GM12874 (cell line): ENCODE results near the gene RPS6KA5.

Source experiments
- TF ChIP-seq, protein P1 (sequence below): IDR thresholded peaks from 2 replicates; pipeline ENCODE4 v1.5.1; 2011; ENCODE audit warnings: low read depth, mild to moderate bottlenecking, control low read depth, low read length, moderate library complexity; ENCODE audit not compliant: insufficient read depth

The RPS6KA5 gene

DNA sequence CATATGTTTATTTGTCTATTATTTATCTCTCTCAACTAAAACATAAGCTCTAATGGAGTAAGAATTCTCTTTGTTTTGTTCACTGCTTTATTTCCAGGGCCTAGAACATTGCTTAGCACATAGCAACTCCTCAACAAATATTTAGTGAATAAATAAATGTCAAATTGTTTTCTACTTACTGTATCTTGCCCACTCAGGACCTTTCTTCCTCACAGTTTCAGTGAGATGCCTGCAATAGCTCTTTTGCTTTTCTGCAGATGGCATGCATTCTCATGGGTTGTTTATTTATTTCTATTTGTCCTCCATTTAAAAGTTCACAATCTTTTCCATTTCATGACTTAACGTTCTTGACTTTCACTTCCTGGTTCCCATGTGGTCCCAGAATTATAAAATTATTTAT lies 149.3 kb downstream of the RPS6KA5 start:
- TF ChIP-seq, protein P1, sequence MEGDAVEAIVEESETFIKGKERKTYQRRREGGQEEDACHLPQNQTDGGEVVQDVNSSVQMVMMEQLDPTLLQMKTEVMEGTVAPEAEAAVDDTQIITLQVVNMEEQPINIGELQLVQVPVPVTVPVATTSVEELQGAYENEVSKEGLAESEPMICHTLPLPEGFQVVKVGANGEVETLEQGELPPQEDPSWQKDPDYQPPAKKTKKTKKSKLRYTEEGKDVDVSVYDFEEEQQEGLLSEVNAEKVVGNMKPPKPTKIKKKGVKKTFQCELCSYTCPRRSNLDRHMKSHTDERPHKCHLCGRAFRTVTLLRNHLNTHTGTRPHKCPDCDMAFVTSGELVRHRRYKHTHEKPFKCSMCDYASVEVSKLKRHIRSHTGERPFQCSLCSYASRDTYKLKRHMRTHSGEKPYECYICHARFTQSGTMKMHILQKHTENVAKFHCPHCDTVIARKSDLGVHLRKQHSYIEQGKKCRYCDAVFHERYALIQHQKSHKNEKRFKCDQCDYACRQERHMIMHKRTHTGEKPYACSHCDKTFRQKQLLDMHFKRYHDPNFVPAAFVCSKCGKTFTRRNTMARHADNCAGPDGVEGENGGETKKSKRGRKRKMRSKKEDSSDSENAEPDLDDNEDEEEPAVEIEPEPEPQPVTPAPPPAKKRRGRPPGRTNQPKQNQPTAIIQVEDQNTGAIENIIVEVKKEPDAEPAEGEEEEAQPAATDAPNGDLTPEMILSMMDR = no peak

DNA sequence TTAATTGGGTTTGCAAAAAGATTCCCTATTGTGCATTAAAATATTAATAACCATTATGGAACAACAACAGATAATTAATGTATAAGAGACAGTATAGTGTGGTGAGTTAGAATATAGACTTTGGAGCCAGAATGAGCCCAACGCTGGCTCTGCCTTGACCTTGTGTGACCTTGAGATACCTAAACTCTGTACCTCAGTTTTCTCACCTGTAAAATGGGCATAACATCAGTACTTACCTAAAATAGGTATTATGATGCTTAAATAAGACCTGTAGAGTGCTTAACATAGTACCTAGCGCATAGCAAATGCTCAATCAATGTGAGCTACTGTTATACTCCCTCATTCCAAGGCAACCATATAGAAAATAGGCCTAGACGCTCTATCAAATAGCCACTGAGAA lies 153.3 kb downstream of the RPS6KA5 start:
- TF ChIP-seq, protein P1 = no peak

DNA sequence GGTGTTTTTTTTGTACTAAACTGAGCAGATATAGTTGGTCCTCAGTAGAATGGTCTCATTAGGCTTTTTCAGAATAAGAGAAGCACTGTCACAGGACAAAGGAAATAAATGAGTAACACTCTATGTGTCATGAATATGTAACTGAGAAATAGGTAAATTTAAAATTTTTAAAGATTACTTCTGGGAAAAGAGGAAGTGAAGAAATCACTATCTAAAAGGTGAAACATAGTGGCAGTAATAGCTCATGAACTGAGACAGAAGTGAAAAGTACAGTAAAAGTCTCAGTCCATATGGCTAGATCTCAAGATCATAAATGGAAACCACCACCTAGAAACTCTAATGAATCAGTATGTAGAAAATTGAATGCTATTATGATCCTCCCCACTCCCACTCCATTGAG lies 154.9 kb downstream of the RPS6KA5 start:
- TF ChIP-seq, protein P1 = no peak

DNA sequence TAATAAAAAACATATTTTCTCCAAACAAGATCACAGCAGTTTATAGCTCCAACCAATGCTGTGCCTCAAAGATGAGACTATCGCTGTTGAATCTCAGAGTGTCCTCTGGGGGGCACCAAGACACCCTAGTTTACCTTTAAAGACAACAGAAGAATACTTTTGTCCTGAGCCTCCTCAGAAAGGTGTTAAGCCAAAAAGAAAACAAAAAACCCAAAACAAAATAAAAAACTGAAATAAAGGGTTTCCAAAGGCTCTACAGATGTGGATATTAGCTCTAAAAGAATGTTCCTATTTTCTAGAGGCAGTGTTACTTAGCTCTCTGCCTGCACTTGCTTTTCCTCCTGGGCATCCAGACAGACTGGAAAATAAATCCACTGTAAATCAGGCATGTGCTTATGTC lies 157.3 kb downstream of the RPS6KA5 start:
- TF ChIP-seq, protein P1 = peak; percentile 58

DNA sequence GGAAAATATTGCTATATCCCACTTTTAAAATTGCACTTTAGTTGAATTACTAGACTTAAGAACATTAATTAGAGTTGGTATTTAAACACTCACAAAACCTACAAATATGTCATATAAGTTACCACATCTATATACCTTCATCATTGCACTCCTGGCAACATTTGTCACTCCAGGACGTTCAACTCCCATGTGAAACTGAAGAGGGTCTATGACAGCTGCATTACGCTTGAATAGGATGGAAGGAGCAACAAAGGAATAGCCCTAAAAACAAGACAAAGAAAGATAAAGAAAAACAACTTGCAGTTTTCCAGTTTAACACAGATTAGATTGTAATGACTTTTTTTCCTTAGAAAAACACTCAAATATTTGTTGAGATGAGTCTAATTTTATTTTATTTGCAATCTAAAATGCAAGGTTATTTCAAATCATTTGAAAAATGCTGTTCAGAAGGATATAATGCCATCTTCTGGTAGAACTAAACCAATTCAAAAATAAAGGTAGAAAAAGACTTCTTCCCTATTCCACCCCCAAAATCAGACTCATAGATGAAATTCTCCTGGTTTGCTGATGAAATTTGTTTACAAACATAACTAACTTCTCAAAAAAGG lies 159.9 kb downstream of the RPS6KA5 start:
- TF ChIP-seq, protein P1 = no peak

DNA sequence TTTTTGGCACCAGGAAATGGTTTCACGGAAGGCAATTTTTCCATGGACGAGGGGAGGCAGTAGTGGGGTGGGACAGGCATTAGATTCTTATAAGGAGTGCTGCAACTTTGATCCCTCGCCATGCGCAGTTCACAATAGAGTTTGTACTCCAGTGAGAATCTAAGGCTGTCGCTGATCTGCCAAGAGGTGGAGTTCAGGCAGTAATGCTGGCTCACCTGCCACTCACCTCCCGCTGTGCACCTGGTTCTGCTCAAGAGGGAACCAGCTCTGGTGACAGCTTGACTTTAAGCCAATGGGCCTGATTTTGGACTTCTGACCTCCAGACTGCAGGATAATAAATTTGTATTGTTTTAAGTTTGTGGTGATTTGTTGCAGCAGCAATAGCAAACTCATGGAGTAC lies 163.4 kb downstream of the RPS6KA5 start:
- TF ChIP-seq, protein P1 = no peak

DNA sequence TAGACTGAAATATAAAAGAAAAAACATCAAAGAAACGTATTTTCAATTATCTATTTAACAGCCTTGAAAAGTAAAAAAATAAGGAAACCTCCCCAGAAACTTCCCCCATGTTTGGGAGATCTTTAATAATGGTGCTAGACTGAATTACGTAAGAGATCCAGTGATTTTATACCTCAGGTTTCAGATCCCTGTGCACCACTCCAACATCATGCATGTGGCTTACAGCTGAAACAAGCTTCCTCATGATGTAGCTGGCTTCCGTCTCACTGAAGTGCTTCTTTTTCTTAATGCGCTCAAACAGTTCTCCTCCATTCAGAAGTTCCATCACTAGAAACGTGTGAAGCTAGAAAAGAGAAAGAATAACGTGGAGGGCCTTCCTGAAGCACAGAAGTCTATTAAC lies 166.2 kb downstream of the RPS6KA5 start:
- TF ChIP-seq, protein P1 = no peak
